Fibroblast of mammary gland (primary cell): ENCODE data around the gene ARFGEF3.
"Not testable (repeated sequence)": the region's sequence is repeated elsewhere in the genome, so short reads cannot be mapped to it uniquely, and the experiment has no call there.

Experiments
- DNase-seq: peaks from one replicate; pipeline ENCODE4 v3.0.0-alpha.2; 2010; ENCODE audit warnings: low read depth
- H3K4me3 ChIP-seq: 2 replicates; pipeline ENCODE4 v1.5.1; 2011; ENCODE audit warnings: low read depth, mild to moderate bottlenecking, low read length, moderate library complexity; ENCODE audit not compliant: control insufficient read depth
- TF ChIP-seq, protein P1 (sequence below): conservative IDR thresholded peaks from 2 replicates; pipeline ENCODE4 v1.5.1; 2011; ENCODE audit warnings: low read depth, low read length, inconsistent platforms; ENCODE audit not compliant: control insufficient read depth, insufficient read depth

Gene ARFGEF3

DNA sequence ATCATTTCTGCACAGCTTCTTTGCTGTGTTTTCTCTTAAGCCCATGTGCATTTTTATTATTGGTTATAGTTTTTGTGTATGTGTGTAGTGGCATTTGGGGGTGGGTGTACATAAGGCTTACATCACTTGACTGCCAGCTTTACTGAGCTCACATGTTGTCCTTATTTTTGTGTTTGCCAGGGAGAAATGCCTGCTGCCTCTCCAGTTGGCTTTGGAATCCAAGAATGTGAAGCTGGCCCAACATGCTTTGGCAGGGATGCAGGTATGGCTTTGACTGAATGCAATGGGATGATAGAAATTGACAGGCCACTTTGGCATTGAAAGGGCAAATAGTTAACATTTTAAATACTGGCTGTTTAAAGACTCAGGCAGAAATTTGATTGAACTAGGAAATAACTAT lies 45.1 kb downstream of the ARFGEF3 start:
- H3K4me3 ChIP-seq: no peak overlapping the region
- no peak for DNase-seq
- TF ChIP-seq, protein P1, sequence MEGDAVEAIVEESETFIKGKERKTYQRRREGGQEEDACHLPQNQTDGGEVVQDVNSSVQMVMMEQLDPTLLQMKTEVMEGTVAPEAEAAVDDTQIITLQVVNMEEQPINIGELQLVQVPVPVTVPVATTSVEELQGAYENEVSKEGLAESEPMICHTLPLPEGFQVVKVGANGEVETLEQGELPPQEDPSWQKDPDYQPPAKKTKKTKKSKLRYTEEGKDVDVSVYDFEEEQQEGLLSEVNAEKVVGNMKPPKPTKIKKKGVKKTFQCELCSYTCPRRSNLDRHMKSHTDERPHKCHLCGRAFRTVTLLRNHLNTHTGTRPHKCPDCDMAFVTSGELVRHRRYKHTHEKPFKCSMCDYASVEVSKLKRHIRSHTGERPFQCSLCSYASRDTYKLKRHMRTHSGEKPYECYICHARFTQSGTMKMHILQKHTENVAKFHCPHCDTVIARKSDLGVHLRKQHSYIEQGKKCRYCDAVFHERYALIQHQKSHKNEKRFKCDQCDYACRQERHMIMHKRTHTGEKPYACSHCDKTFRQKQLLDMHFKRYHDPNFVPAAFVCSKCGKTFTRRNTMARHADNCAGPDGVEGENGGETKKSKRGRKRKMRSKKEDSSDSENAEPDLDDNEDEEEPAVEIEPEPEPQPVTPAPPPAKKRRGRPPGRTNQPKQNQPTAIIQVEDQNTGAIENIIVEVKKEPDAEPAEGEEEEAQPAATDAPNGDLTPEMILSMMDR: no peak

DNA sequence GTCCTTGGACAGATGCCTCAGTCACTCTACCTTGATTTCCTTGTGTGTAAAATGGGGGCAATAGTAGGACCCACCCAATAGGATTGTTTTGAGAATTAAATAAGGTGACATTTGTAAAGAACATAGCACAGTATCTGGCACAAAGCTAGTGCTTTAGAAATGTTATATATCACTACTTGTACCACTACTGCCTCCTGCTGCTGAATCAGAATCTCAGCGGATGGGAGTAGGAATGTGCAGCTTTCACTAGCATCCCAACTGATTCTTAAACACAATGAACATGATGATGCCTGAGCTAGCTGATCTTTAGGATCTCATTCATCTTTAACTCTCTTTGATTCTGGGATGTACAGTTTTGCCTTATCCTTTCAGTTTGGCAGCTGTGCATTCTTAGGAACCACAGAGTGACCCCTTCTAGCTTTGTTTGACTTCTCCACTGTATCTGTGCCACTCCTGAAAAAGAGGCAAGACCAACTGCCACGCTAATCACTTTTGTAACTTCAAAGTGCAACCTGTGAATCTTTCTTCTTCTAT lies 49.4 kb downstream of the ARFGEF3 start:
- TF ChIP-seq, protein P1: no peak
- H3K4me3 ChIP-seq: no peak overlapping the region
- no peak for DNase-seq

DNA sequence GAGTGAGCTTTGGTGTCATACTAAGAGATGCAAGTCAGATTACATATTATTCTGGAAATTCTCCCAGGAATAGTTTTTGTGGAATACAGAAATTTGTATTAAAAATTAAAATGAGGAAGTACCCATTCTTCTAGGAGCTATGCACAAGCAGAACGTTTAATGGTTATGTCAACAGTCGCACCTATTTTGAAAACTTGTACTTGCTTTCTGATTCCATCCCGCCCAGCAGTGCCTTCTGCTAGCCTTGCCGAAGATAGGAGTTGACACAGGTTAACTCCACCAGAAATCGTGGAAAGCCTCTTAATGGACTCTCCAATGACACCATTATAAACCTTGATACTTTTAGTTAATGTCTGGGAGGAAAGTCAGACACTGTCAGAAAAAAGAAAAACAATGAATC lies 49.9 kb downstream of the ARFGEF3 start:
- TF ChIP-seq, protein P1: no peak
- no peak overlapping the region for H3K4me3 ChIP-seq
- no peak for DNase-seq

DNA sequence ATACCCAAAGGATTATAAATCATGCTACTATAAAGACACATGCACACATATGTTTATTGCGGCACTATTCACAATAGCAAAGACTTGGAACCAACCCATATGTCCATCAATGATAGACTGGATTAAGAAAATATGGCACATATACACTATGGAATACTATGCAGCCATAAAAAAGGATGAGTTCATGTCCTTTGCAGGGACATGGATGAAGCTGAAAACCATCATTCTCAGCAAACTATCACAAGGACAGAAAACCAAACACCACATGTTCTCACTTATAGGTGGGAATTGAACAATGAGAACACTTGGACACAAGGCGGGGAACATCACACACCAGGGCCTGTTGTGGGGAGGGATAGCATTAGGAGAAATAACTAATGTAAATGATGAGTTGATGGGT lies 50.8 kb downstream of the ARFGEF3 start:
- H3K4me3 ChIP-seq, DNase-seq: not testable (repeated sequence)

DNA sequence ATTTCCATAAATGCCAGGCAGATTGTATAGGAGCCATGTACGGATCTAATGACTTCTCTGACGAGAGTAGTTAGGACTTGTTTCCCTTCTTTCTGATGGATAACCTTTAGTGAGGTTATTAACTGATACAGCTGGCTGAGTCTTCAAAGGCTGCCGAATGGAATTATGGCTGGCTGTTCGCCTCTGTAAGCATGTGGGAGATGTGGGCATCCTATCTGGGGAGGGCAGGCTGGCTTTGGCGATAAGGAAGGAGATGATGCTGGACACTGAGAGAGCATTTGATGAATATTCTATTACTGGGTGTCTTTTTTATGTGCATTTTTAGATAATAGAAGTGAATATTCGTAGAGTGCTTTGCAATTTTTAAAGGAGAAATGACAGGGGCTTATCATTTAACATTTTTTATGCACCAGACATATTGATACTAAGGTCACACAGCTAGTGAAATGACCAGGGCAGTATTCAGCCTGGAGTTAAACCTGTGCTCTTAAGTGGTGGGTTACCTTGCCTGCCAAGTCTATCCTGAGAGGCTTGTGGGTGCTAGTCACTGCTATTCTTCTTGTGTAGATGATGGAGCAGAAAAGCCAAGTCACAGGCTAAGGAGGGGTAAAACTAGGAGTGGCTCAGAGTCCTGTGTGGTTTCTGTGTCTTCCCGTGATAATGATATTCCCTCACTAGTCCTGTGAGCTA lies 53.5 kb downstream of the ARFGEF3 start:
- H3K4me3 ChIP-seq: no peak overlapping the region
- TF ChIP-seq, protein P1: no peak
- no peak for DNase-seq

DNA sequence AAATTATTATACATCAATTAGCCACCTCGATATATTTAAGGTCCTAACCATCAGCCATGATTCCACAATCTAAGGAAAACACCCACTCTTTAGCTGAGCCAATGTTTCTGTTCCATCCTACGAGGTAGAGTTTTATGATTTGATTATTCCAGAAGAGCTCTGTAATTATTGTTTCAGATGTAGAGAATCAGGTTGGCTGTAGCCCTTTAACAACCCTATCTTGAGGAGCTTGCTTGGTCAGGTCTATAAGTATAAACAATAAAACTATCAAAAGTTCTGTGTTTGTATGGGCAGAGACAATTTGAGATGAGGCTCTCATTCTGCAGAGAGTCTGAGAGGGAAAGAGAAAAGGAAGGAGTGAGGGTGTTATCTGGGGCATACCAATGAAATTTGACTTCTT lies 56.7 kb downstream of the ARFGEF3 start, which contains the start of gene PBOV1:
Gene PBOV1, minus strand, starts transcription at position 43 of the 400 bp plus-strand sequence. CDS start 96 bp downstream, outside the sequence.
- DNase-seq: no peak
- no peak within 1 kb of the TSS for H3K4me3 ChIP-seq
- TF ChIP-seq, protein P1: no peak

DNA sequence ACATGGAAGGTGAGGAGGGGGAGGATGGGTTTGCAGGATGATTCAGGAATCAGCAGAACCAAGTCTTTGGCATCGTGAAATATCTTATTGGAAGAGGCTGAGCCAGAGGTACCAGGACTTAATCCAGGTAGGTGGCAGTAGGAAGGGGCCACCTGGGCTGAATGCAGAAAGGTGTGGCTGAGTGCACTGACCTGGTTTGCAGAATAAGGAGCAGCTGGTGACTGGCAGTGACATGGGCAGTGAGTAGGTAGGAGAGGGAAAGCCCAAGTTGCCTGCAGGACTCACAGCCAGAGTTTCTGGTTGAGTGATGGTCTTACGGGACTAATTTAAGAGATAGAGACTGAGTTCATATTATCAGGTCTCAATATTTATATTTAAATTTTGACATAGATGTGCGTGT lies 57.7 kb downstream of the ARFGEF3 start:
- DNase-seq: no peak
- TF ChIP-seq, protein P1: no peak
- no peak overlapping the region for H3K4me3 ChIP-seq
